ENCODE results near the gene RRP12. TPM values are rescaled to one million over a fixed set of nuclear protein-coding genes. Genes with fewer than 3 reads are reported as not detected.

RRP12 gene
- polyA plus RNA-seq, 1 donor from 2014 or later: 9.7 TPM

GRCh38 chr10:97376413-97376812 is 24.7 kb downstream of the RRP12 start:
- H4K20me1 ChIP-seq (ENCODE audit: insufficient read depth): no peaks in the 10 kb centered on the region
- H2AFZ ChIP-seq (ENCODE audit: low read depth, low read length): no peak overlapping the region
- H3K9ac ChIP-seq (ENCODE audit: low read length): no peak overlapping the region
- H3F3A ChIP-seq (ENCODE audit: insufficient read depth, low read length, poor library complexity, severe bottlenecking): no peaks in the 10 kb centered on the region
- H3K9me2 ChIP-seq (ENCODE audit: insufficient read depth, low read length): no peaks in the 10 kb centered on the region
- H3K27me3 ChIP-seq (ENCODE audit: insufficient read depth, low read depth, low read length): no peaks in the 10 kb centered on the region
- H3K4me3 ChIP-seq (ENCODE audit: low read length): no peak overlapping the region
- H3K79me2 ChIP-seq (replicated peaks; ENCODE audit: insufficient read depth, low read length): no peaks in the 10 kb centered on the region
- H3K4me2 ChIP-seq (ENCODE audit: low read length): no peak overlapping the region
- H3K27ac ChIP-seq (ENCODE audit: low read length): no peak overlapping the region
- no peaks in the 10 kb centered on the region for H3K36me3 ChIP-seq (ENCODE audit: insufficient read depth, low read length)
- no peak for TF ChIP-seq EP300 (conservative IDR thresholded peaks at IDR 0.05; ENCODE audit: poor library complexity, severe bottlenecking)
- H3K9me3 ChIP-seq (ENCODE audit: low read length): no peaks in the 10 kb centered on the region

DNA sequence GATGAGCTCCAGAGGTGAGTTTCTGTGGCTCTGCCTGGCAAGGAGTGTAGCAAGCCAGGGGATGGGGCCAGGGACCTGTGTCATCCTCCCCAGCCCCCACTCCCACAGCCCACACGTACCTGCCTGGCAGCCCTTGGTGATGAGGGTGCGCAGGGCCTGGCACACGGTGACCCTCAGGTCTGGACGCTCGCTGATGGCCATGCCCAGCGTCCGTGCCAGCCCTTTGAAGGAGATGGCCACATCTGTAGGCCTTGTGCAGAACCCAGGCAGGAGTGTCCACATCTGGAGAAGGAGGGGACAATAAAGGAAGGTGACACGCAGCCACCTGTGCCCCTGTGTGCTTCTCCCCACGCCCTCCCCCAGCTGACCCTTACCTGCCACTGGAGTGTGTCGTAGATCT is 27.7 kb downstream of the RRP12 start:
- Histone ChIP-seq H3K4me2 (ENCODE audit: low read length) (no peak overlapping the region), H3K9me2 (ENCODE audit: insufficient read depth, low read length) (no peaks in the 10 kb centered on the region), H3F3A (ENCODE audit: insufficient read depth, low read length, poor library complexity, severe bottlenecking) (no peaks in the 10 kb centered on the region), H3K9ac (ENCODE audit: low read length) (no peak overlapping the region), H3K27me3 (ENCODE audit: insufficient read depth, low read depth, low read length) (no peaks in the 10 kb centered on the region), H2AFZ (ENCODE audit: low read depth, low read length) (no peak overlapping the region), H4K20me1 (ENCODE audit: insufficient read depth) (no peaks in the 10 kb centered on the region), H3K4me3 (ENCODE audit: low read length) (no peak overlapping the region), H3K79me2 (replicated peaks; ENCODE audit: insufficient read depth, low read length) (no peaks in the 10 kb centered on the region), H3K36me3 (ENCODE audit: insufficient read depth, low read length) (no peaks in the 10 kb centered on the region), H3K9me3 (ENCODE audit: low read length) (no peaks in the 10 kb centered on the region), H3K27ac (ENCODE audit: low read length) (no peak overlapping the region)
- TF ChIP-seq, protein P1, sequence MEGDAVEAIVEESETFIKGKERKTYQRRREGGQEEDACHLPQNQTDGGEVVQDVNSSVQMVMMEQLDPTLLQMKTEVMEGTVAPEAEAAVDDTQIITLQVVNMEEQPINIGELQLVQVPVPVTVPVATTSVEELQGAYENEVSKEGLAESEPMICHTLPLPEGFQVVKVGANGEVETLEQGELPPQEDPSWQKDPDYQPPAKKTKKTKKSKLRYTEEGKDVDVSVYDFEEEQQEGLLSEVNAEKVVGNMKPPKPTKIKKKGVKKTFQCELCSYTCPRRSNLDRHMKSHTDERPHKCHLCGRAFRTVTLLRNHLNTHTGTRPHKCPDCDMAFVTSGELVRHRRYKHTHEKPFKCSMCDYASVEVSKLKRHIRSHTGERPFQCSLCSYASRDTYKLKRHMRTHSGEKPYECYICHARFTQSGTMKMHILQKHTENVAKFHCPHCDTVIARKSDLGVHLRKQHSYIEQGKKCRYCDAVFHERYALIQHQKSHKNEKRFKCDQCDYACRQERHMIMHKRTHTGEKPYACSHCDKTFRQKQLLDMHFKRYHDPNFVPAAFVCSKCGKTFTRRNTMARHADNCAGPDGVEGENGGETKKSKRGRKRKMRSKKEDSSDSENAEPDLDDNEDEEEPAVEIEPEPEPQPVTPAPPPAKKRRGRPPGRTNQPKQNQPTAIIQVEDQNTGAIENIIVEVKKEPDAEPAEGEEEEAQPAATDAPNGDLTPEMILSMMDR (IDR thresholded peaks at IDR 0.05; ENCODE audit: poor library complexity, severe bottlenecking): no peak
- TF ChIP-seq POLR2AphosphoS5 (IDR thresholded peaks at IDR 0.05) (no peak), REST (IDR thresholded peaks at IDR 0.05; ENCODE audit: borderline replicate concordance) (no peak)

DNA sequence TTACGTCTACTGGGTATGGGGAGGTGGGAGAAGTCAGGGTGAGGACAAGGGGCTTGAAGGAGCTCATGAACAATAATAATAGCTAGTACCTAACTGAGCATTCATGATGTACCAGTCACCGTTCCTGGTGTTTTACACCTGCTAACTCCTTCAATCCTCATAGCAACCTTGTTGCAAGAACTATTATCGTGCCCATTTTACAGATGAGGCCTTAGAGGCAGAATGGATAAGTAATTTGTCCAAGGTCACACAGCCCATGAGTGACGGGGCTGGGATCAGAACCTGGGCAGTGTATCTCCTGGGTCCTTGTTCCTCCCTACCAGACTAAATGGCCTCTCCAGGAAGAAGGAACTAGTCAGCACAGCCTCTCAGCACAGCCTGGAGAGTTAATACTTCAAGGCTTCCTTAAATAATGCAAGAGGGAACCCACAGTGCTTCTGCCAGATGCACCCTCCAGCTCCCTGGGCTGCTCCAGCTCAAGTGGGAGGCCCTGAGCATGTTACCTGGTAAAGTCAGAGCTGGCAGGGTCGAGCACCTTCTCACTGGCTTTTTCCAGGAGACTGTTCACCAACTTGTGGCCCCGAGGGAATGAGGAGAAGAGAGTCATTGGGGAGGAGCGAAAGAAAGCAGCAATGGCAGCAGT is 28.8 kb downstream of the RRP12 start:
- no peak overlapping the region for H2AFZ ChIP-seq (ENCODE audit: low read depth, low read length)
- no peaks in the 10 kb centered on the region for H3K79me2 ChIP-seq (replicated peaks; ENCODE audit: insufficient read depth, low read length)
- no peaks in the 10 kb centered on the region for H3K27me3 ChIP-seq (ENCODE audit: insufficient read depth, low read depth, low read length)
- no peak overlapping the region for H3K4me2 ChIP-seq (ENCODE audit: low read length)
- H3K9me2 ChIP-seq (ENCODE audit: insufficient read depth, low read length): no peaks in the 10 kb centered on the region
- H3F3A ChIP-seq (ENCODE audit: insufficient read depth, low read length, poor library complexity, severe bottlenecking): no peaks in the 10 kb centered on the region
- H3K4me3 ChIP-seq (ENCODE audit: low read length): no peak overlapping the region
- TF ChIP-seq EZH2 (IDR thresholded peaks at IDR 0.05; ENCODE audit: borderline replicate concordance, insufficient read depth, low read length, poor library complexity, severe bottlenecking): no peak
- no peak overlapping the region for H3K27ac ChIP-seq (ENCODE audit: low read length)
- no peaks in the 10 kb centered on the region for H3K36me3 ChIP-seq (ENCODE audit: insufficient read depth, low read length)
- H4K20me1 ChIP-seq (ENCODE audit: insufficient read depth): no peaks in the 10 kb centered on the region
- H3K9me3 ChIP-seq (ENCODE audit: low read length): no peaks in the 10 kb centered on the region
- no peak overlapping the region for H3K9ac ChIP-seq (ENCODE audit: low read length)

Measured in neural cell (in vitro differentiated cells).